ENCODE data around the gene GPR15LG. TPM values are rescaled to one million over a fixed set of nuclear protein-coding genes. Genes with fewer than 3 reads are reported as not detected.

Gene GPR15LG
- total RNA-seq, 1 donor: not detected

- TF ChIP-seq, protein P1, sequence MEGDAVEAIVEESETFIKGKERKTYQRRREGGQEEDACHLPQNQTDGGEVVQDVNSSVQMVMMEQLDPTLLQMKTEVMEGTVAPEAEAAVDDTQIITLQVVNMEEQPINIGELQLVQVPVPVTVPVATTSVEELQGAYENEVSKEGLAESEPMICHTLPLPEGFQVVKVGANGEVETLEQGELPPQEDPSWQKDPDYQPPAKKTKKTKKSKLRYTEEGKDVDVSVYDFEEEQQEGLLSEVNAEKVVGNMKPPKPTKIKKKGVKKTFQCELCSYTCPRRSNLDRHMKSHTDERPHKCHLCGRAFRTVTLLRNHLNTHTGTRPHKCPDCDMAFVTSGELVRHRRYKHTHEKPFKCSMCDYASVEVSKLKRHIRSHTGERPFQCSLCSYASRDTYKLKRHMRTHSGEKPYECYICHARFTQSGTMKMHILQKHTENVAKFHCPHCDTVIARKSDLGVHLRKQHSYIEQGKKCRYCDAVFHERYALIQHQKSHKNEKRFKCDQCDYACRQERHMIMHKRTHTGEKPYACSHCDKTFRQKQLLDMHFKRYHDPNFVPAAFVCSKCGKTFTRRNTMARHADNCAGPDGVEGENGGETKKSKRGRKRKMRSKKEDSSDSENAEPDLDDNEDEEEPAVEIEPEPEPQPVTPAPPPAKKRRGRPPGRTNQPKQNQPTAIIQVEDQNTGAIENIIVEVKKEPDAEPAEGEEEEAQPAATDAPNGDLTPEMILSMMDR (IDR thresholded peaks at IDR 0.05; ENCODE audit: insufficient read depth, low read length): no peak
- H3K4me3 ChIP-seq (ENCODE audit: low read depth, low read length): no peak overlapping the region
- no peak for DNase-seq (ENCODE audit: low read depth)
These were observed 889 bp upstream of the GPR15LG start for GRCh38 chr10:84172467-84173356.

- no peak for DNase-seq (ENCODE audit: low read depth)
- no peak overlapping the region for H3K4me3 ChIP-seq (ENCODE audit: low read depth, low read length)
- TF ChIP-seq, protein P1 (IDR thresholded peaks at IDR 0.05; ENCODE audit: insufficient read depth, low read length): no peak
These were observed 1.8 kb downstream of the GPR15LG start for GRCh38 chr10:84175436-84175835.

DNA sequence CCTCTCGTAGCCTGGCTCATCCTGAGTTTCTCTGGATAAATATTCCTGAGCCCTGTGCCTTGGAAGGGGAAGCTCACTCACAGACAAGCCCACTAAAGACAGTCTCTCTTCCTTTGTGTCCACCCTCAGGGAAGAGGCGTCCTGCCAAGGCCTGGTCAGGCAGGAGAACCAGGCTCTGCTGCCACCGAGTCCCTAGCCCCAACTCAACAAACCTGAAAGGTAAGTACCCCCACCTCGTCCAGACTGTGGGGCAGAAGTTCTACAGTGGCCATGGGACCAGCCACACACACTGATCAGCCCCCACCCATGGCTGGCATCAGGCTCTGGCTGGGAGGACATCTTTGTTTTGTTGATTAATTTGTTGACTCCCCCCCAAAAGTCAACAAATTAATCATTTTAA, 2.8 kb downstream of the GPR15LG start:
- TF ChIP-seq, protein P1 (IDR thresholded peaks at IDR 0.05; ENCODE audit: insufficient read depth, low read length): no peak
- H3K4me3 ChIP-seq (ENCODE audit: low read depth, low read length): no peak overlapping the region
- DNase-seq (ENCODE audit: low read depth): no peak

DNA sequence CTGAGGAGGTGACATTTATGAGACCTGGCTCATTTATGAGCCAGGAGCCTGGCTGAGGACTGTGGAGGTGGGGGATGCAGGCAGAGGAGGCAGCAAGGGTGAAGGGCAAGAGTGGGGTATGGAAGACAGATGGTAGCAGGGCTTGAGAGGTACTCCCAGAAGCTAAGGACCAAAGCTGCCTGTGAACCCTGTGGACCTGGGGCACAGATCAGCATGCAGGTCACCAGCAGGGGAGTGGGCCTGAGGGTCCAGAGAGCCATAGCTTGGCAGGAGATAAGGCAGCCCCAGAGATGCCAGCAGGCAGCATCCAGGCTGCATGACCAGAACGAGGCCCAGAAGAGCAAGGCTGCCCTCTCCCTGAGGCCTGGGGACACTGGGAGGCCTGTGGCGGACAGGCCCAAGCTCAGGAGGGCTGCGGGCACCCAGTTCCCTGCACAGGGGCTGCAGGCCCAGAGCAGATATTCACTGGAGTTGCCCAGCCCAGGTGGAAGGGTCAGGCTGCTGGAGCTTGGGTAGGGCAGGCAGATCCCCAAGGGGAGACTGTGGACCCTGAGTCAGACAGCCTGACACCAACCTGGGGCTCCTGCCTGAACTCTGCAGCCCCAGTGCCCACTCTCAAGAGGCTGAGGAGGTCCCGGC, 3.4 kb downstream of the GPR15LG start:
- no peak for DNase-seq (ENCODE audit: low read depth)
- no peak overlapping the region for H3K4me3 ChIP-seq (ENCODE audit: low read depth, low read length)
- TF ChIP-seq, protein P1 (IDR thresholded peaks at IDR 0.05; ENCODE audit: insufficient read depth, low read length): no peak

GRCh38 chr10:84177541-84178141, 4.0 kb downstream of the GPR15LG start:
- H3K4me3 ChIP-seq (ENCODE audit: low read depth, low read length): no peak overlapping the region
- TF ChIP-seq, protein P1 (IDR thresholded peaks at IDR 0.05; ENCODE audit: insufficient read depth, low read length): no peak
- no peak for DNase-seq (ENCODE audit: low read depth)

DNA sequence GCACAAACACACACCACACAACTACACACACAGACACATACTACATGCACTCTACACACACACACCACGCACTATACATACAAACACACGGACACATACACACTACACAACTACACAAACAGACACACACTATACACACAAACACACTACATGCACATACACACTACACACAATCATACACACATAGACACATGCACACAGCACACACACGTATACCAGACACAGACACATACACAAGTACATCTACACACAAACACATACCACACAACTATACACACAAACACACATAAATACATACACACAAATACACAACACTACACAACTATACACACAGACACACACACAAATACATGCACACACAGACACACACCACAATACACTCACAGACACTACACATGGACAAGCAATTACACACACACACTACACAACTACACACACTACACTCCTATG, 4.6 kb downstream of the GPR15LG start:
- no peak overlapping the region for H3K4me3 ChIP-seq (ENCODE audit: low read depth, low read length)
- no peak for DNase-seq (ENCODE audit: low read depth)
- TF ChIP-seq, protein P1 (IDR thresholded peaks at IDR 0.05; ENCODE audit: insufficient read depth, low read length): no peak

Data from fibroblast of the aortic adventitia (primary cell).